DMS79 treated with DMSO at 0.1 percent for 48 hours (cell line): ENCODE results near the gene COLQ.
"Not testable (repeated sequence)": the region's sequence is repeated elsewhere in the genome, so short reads cannot be mapped to it uniquely, and the experiment has no call there.

ENCODE experiments used
- DNase-seq: peaks from one replicate; lab custom pipeline; 2025; lab: John Stamatoyannopoulos, UW

Gene COLQ

GRCh38 chr3:15427182-15427880 is 94.2 kb downstream of the COLQ start, which contains the start of the genes EAF1 and METTL6:
TSS of gene EAF1 (plus strand) at chr3:15427598. CDS start at chr3:15427780, 182 bp downstream.
TSS of gene METTL6 (minus strand) at chr3:15427544. CDS start at chr3:15426511, 1,033 bp downstream.
- DNase-seq, result peak; percentile 10

GRCh38 chr3:15426579-15427118 is 94.9 kb downstream of the COLQ start:
- no peak for DNase-seq

GRCh38 chr3:15420871-15421270 is 100.6 kb downstream of the COLQ start:
- DNase-seq, result no peak

- not testable (repeated sequence) for DNase-seq
Measured at GRCh38 chr3:15410966-15411365, 110.5 kb downstream of the COLQ start.

DNA sequence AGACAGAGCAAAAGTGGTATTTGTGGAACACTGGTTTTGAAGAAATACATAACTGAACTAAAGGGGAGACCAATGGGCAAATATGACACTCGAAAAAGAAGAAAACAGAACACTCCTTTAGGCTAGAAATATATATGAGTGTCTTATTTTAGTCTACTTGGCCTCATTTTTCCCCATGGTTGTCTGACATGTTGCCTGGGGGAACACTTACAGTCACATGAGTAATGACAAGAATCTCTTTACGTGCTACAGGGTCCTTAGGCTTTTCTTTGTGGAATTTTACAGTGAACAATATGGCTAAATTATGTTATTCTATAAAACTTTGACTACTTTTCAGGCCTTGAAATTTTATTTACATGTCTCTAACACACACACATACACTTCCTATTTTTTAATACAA is 111.7 kb downstream of the COLQ start:
- DNase-seq, result no peak

GRCh38 chr3:15409239-15409638 is 112.3 kb downstream of the COLQ start:
- no peak for DNase-seq

GRCh38 chr3:15405448-15406050 is 116.0 kb downstream of the COLQ start:
- peak; percentile 37 for DNase-seq

GRCh38 chr3:15404767-15405166 is 116.7 kb downstream of the COLQ start:
- no peak for DNase-seq

GRCh38 chr3:15403965-15404364 is 117.5 kb downstream of the COLQ start:
- DNase-seq, result no peak

DNA sequence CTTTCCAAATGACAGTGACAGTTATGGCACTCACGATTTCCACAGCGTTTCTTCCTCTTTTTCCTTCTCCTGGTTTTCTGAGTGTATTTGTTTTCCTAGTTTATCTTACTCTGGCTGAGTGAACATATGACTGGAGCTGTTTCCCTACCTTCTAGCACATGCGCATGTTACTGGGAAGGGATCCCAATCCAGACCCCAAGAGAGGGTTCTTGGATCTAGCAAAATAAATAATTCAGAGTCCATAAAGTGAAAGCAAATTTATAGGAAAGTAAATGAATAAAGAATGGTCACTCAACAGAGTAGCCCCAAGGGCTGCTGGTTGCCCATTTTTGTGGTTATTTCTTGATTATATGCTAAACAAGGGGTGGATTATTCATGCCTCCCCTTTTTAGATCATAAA is 118.0 kb downstream of the COLQ start:
- DNase-seq, result no peak

- no peak for DNase-seq
Measured at GRCh38 chr3:15401936-15402335, 119.6 kb downstream of the COLQ start.
